COR-L47 (cell line): ENCODE data around the gene PGPEP1.

Experiments
- DNase-seq: peaks from one replicate; lab custom pipeline; 2025; lab: John Stamatoyannopoulos, UW

PGPEP1 gene

DNA sequence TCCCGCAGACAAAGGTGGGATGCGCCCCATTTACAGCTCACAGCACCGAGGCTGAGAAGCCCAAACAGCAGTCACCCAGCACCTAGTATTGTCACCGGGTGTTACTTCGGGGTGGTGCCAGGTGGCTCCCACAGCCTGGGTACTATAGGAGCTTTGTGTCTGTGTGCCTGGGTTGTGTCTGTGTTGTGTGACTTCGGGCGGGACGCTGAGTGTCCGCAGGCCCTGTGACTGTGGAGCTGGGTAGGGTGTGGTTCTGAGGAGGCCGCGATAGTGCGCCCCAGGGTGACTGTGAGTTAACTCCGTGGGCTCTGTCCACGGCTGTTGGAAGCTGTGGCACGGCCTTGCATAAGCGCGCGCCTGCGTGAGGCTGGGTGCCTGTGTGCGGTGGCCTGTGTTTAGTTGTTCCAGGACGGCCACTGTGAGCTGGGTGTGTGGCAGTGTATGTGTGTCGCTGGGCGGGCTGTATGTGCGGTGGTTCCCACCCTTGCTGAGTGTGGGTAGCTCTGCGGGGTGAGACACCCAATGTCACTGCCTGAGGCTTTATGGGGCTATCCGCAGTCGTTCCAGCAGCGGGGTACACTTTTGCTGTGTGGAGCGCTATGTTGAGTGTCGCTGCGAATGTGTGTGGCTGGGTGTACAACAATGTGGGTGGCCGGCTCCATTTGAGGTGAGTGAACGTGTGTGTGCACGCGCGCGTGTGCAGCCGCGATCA, 78.2 kb downstream of the PGPEP1 start:
- no peak for DNase-seq

DNA sequence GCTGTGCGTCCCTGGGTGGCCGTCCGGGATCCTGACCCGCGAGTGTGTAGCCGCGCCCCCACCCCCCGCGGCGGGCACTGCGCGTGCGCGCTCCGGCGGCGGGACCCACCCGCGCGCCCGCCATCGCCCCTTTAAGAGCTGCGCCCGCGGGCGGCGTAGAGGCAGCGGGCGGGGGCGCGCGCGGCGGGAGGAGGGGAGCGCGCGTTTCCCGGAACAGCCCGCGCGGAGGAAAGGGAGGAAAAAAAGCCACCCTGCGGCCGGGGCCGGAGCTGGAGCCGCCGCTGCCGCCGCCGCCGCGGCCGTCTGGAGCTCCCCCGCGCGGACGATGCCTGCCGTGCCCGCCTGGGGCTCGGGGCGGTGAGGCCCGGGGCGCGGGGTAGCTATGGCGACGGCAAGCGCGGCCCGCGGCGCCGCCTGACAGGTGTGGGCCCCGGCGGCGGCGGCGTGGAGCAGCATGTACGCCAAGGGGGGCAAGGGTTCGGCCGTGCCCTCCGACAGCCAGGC, 78.8 kb downstream of the PGPEP1 start, which contains the start of gene SSBP4:
Gene SSBP4, plus strand, starts transcription at position 204 of the 504 bp plus-strand sequence. Its CDS starts 251 bp downstream, at position 455.
- peak; percentile 90 for DNase-seq
